GM18505 (cell line): Measurements from ENCODE around the gene WFDC1.

ENCODE experiments used
- ATAC-seq: cut with Tn5 transposase; IDR thresholded peaks from one replicate; pipeline ENCODE4 v1.9.1; 2021; ENCODE audit not compliant: unreplicated experiment
- POLR2A ChIP-seq: IDR thresholded peaks from 4 replicates; pipeline ENCODE4 v1.6.1; 2011; ENCODE audit warnings: borderline replicate concordance; ENCODE audit not compliant: insufficient read depth, insufficient read length; ENCODE audit errors: extremely low read depth

Gene WFDC1

DNA sequence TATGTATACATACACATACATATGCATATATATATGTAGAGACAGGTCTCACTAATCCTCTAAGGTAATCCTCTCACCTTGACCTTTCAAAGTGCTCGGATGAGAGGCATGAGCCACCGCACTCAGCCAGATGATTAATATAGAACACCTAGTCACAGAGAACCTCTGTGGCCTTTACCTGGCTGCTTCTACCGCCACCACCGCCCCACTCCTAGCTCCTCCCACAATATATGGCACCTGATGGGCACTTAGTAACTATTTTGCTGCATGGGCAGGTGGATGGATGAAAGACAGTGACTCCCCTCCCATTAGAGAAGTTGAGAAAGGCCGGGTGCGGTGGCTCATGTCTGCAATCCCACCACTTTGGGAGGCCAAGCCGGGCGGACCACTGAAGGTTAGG, 57.0 kb downstream of the WFDC1 start:
- ATAC-seq = no peak
- TF ChIP-seq POLR2A = no peak

DNA sequence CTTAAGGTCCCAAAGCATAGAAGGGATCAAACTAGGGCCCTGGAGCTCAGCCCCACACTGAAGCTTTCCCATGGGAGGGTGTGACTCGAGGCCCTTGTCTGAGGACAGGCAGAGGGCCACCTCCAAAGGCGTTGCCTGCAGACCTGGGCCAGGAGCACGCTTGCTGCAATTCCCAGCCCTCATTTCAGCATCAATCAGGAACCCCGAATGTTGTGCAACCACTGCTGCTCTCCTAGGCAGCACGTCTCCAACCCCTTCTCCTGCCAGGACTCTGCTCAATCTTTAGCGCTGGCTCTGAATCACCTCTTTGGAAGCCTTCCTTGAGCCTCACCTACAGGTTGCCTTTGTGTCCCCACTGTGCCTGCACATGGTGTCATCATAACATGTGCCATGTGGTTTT, 59.6 kb downstream of the WFDC1 start:
- no peak for TF ChIP-seq POLR2A
- no peak for ATAC-seq

DNA sequence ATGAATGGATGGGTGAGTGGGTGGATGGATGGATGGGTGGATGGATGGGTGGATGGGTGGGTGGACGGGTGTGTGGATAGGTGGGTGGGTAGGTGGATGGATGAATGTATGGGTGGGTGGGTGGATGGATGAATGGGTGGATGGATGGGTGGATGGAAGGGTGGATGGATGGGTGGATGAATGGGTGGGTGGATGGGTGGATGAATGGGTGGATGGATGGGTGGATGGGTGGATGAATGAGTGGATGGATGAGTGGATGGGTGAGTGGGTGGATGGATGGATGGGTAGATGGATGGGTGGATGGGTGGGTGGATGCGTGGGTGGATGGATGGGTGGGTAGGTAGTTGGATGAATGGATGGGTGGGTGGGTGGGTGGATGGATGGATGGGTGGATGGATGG, 60.5 kb downstream of the WFDC1 start:
- no peak for ATAC-seq
- no peak for TF ChIP-seq POLR2A

DNA sequence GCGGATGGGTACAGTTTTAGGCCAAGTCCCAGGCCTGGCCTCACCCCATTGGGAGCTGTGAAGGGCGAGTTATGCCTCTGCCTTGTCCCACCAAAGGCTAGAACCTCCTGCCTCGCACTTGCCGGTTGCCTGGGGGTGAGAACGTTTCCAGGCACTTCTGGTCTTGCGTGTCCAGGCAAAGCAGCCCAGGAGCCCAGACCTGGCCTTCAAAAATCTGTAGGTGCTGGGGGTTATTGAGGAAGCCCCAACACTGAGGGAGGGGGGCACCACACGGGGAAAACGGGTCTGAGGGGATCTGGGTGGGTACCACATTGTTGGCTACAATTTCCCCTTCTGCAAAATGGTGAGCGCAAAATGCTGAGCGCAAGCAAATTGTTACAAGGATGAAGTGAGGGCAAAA, 61.5 kb downstream of the WFDC1 start:
- no peak for ATAC-seq
- no peak for TF ChIP-seq POLR2A

DNA sequence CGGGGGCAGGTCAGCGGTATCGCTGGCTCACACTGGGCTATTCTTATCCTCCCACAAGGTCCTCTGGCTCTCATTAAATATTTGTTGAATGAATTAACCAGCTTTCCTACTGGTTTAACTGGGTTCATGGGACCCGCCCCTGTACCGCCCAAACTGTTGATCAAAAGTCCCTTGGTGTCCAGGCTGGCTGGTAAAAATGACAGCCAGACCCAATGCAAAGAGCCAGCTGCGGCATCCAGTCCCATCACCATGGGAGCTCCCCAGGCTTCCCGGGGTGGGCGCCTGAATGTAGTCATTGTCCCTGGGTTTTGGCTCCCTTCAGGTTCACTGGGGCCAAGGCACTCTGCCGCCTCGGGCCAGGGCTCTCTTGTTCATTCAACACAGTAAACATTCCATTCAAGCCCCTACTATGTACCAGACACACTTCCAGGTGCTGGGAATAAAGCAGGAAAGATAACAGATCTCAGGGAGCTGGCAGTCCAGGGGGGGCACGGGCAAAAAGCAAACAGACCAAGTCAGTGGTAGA, 62.0 kb downstream of the WFDC1 start:
- no peak for TF ChIP-seq POLR2A
- no peak for ATAC-seq

DNA sequence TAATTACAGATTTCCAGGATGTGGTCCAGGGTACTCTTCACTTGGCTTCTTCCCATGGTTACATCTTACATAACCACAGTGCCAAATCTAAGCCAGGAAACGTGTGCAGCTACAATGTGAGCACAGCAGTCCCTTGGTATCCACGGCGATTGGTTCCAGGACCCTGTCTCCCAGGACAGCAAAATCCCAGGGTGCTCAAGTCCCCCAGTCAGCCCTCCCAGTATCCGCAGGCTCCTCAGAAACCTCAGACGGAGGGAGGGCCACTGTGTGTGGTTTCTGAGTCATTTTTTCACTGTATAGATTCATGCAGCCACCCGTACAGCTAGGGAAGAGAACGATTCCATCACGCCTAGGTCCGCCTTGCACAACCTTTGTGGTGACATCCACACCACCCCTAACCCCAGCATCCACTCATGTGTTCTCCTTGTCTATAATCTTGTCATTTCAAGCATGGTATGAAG, 62.5 kb downstream of the WFDC1 start:
- ATAC-seq = no peak

DNA sequence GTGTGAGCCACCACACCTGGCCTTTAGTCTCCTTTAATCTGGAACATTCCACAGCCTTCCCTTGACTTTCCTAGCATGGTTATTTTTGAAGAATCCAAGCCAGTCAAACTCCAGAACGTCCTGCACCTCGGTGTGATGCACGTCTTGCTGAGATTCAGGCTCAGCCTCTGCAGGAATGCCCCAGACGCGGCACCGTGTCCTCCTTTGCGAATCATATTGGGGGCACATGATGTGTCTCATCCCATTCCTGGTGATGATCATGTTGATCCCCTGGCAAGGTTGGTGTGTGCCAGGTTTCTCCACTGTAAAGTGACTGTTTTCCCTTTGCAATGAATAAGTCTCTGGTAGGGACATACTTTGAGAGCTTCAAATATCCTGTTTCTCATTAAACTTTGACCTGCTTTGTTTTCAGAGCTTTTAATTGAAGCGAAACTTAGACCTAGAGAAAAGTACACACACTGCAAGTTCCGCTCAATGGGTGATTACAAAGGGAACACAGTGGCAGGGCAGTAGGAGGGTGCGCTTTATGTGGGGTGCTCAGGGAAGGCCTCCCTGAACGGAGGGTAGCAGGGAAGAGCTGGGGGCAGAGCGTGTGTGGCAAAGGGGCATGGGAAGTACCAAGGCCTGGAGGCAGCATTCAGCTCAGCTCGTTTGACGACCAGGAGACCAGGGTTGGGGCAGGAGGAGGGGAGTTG, 64.1 kb downstream of the WFDC1 start:
- TF ChIP-seq POLR2A = no peak
- ATAC-seq = no peak

More for the DNA sequence above, 62.5 kb downstream of the WFDC1 start:
- no peak for TF ChIP-seq POLR2A

DNA sequence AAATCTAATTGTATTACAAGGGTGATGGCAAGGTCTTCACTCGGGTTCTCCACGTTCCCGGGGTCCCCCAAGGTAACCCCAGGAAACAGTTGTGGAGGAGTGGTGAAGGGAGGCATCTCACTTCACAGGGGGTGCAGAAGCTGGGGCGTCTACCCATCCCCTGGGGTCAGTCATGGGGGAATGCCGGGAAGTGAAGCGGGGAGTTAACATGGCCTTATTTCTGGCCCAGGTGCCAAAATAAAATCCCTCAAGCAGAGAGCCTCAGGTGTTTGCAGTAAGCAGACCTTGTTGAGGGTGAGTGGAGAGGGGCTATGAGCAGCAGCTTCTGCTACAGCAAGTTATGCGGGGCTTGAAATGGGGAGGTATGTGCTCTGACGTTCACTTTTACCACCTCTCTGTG, 64.6 kb downstream of the WFDC1 start:
- ATAC-seq = no peak

DNA sequence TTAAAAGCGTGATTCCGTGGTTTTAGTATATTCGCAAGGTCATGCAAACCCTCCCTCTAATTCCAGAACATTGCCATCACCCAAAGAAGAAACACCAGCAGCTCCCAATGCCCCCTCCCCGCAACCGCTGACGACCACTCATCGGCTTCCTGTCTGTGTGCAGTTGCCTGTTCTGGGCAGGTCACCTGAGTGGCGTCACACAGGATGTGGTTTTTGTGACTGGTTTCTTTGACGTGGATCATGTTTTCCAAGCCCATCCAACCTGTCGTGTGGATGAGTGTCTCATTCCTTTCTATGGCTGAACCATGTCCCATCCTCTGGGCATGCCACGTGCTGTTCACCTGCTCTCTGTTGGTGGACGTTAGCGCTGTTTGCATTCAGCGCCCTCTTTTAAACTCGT, 65.5 kb downstream of the WFDC1 start:
- no peak for ATAC-seq
- TF ChIP-seq POLR2A = no peak

More for the DNA sequence above, 64.6 kb downstream of the WFDC1 start:
- TF ChIP-seq POLR2A = no peak

DNA sequence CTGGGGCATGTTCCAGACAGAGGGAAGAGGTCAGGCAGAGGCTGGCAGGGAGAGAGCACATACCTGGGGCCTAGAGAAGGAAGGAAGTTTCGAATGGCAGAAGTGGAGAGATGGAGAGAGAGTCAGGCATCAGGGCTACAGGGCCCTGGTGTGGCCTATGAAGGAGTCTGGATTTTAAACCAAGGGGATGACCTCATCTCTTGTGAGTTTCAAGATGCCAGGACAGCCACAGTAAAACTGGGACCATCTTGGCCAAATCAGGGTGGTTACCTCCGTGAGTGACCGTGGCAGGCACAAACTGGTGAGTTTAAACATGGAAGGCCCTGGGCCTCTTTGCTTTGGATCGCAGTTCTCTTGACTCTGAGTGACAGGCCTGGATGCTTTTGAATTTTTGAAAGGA, 66.1 kb downstream of the WFDC1 start:
- no peak for TF ChIP-seq POLR2A
- ATAC-seq = no peak

DNA sequence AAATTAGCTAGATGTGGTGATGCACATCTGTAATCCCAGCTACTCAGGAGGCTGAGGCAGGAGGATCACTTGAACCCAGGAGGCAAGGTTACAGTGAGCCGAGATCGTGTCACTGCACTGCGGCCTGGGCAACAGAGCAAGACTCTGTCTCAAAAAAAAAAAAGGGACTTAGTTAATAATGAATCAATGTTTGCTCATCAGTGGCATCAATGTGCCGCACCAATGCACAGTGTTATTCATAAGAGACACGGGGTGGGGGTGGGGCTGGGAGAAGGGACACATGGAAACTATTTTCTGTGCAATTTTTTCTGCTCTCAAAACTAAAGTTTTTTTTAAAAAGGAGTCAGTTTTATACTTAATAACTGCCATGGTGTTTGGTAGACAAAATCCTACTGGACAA, 66.9 kb downstream of the WFDC1 start:
- no peak for TF ChIP-seq POLR2A
- no peak for ATAC-seq

DNA sequence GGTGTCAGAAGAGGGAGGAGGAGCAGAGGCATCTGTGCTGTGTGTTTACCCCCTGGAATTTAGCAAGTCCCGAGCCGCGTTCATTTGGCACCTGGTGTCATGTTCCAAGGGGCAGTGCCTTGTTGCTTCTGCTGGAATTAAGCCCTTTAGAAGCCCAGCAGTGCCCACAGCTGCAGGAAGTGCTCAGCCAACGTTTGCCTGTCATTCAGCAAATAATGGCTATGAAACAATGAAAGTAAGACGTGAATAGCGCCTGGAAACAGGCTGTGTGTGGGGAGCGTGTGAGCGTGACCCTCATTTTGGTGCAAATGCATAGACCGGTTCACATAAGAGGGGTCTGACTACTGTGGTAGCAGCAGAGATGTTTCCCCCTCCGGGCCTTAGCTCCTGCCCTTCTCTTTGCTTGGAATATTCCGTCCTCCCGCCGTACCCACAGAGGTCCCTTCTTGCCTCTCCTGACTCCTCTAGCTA, 67.8 kb downstream of the WFDC1 start:
- ATAC-seq = no peak
- TF ChIP-seq POLR2A = no peak

DNA sequence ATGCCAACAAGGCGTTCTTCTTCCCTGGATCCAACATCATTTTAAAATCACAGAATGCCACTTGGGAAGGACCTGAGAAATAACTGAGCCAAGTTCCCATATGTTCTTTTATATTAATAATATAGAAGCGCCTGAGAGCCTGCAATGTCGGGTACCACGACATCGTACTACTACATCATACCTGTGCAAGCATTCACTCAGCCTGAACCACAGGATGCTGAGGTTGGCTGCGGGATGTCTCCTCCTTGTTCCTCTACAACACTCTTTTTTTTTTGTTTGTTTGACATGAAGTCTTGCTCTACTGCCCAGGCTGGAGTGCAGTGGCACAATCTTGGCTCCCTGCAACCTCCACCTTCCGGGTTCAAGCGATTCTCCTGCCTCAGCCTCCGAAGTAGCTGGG, 71.5 kb downstream of the WFDC1 start:
- no peak for TF ChIP-seq POLR2A
- no peak for ATAC-seq

DNA sequence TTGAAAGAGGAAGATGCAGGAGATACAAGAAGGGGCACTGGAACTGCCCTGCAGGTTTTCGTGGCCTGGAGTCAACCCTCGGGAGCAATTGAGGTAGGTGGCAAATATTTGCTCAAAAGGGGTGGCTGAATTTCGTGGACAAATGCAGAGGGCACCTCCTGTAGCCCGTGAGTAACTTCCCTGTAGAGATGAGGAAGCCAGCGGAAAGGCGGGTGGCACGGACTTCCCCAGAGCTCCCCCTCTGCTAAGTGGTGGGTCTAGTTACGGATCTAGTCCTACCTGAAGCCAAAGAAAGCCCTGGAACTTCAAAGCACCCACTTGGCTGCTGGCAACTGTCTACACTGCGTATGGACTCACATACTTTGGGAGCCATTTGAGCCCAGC, 72.6 kb downstream of the WFDC1 start:
- TF ChIP-seq POLR2A = no peak
- ATAC-seq = no peak
